Measurements from ENCODE around the gene EFNA4.

EFNA4 gene

DNA sequence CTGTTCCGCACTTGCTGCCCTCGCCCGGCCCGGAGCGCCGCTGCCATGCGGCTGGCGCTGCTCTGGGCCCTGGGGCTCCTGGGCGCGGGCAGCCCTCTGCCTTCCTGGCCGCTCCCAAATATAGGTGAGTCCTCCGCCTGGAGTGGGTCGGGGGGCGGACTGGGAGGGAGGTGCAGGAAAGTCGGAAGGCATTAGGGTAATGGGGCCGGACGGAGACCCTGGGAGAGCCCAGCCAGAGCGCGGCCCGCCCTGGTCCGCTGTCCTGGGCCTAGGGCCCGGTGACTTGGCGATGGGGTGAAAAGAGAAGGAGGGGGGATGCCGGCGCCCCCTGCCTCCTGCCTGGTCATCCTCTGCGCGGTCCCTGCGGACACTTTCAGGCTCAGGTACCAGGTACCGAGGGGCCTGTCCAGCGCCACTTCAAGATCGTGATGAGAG, 12.2 kb upstream of the EFNA4 start:
- in situ Hi-C loops (cut with MboI; ENCODE audit: low sequenced_read_pairs), result loop anchor here (25.0 kb wide), 1 partner anchor 489 kb away; the partner anchor contains the start of genes CHRNB2 and UBE2Q1

DNA sequence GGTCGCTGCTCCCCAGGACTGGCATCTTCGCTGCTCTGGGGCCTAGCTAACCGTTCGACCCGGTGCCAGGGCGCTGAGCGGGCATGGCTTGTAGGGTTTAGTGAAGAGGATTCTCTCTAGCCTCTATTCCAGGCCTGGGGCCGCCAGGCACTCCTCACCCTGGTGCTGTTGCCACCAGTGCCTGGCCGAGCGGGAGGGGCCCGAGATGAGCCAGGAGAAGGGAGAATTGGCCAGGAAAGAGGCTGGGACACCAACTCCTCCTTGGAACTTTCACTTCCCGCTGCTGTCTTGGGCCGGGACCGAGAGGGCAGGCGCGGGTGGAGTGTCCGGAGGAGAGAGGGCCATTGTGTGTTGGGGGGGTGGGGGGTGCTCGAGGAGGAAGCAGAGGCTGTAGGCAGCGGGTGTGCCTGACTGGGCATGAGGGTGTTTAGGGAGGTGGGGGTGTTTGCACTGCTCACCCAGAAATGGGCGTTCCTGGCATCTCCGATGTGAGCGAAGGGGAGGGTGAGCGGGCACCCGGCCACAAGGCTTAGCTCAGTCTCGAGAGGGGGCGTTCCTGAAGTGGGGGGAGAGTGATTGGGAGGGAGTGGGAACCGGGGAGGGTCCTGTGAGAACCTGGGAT, 11.7 kb upstream of the EFNA4 start:
- in situ Hi-C loops (cut with MboI; ENCODE audit: low sequenced_read_pairs), result loop anchor here (25.0 kb wide), 1 partner anchor 490 kb away; the partner anchor contains the start of genes CHRNB2 and UBE2Q1

DNA sequence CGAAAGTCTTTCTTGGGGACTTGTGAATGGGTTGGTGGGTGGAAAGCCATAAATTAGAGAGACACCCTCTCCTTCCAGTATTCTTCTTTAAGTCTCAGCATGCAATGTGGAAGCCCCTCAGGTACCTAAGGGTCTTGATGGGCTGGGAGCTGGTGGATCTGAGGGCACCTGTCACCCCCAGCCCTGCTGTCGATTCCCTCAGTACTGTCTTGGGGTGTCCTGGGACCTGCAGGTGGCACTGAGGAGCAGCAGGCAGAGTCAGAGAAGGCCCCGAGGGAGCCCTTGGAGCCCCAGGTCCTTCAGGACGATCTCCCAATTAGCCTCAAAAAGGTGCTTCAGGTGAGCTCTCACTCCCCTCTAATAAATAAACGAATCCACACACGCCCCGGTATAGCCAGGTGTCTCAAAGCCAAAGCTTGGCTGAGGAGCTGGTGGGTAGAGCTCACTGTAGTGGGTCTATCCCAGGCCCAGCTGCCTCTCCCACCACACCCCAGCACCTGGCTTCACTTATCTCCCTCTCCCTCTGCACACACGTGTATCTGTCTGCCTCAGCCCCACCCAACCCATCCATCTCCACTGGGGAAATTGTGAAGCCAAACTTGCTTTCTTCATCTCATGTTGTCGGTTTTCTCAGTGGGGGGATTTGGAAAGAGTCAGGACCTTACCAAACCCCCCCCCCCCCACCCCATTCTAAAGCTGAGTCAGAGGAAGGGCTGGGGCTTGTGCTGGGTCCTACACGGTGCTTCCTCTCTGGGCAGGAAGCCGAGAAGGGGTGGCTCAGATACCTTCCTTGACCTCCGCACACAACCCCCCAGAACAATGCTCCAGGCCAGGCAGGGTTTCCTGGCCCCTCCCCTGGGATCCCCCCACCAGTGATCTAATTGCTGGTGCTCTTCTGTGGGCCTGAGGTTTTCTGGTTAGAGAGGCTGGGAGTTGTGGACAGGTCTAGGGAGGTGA, 10.8 kb upstream of the EFNA4 start:
- in situ Hi-C loops (cut with MboI; ENCODE audit: low sequenced_read_pairs), result loop anchor here (25.0 kb wide), 1 partner anchor 490 kb away; the partner anchor contains the start of genes CHRNB2 and UBE2Q1

DNA sequence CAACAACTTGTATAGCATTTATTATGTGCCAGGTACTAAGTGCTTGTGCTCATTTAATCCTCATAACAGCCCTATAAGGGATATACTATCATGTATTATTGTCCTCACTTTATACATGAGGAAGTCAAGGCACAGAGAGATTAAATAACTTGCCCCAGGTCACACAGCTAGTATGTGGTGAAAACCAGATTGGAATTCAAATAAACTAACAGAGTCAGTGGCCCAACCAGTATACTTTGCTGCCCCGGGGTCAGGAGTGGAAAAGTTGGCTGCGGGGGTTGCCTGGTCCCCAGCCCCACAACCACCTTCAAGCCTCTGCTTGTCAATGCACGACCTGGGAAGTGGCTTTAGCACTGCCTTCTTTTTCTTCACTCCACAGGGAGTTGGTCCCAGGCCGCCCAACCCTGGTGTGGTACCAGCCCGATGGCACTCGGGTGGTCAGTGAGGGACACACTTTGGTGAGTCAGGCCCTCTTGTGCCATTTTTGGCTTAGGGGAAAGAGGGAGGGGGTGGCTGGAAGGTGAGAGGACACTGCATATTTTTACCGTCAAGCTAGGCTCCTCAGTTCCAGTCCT, 9.9 kb upstream of the EFNA4 start:
- in situ Hi-C loops (cut with MboI; ENCODE audit: low sequenced_read_pairs), result loop anchor here (25.0 kb wide), 1 partner anchor 491 kb away; the partner anchor contains the start of genes CHRNB2 and UBE2Q1

DNA sequence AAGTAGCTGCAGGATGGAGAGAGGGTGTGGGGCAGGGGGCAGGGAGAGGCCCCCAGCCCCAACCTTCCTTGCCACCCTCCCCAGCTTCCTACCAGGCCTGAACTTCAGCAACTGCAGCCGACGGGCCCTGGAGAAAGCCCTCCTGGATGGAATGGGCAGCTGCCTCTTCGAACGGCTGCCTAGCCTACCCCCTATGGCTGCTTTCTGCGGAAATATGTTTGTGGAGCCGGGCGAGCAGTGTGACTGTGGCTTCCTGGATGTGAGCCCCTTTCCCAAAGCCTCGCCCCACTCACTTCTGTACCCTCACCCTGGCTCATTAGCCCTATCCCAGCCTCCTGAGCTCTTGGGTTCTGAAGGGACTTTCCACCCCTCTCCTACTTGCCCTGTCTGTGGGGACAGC, 6.4 kb upstream of the EFNA4 start:
- in situ Hi-C loops (cut with MboI; ENCODE audit: low sequenced_read_pairs), result loop anchor here (25.0 kb wide), 1 partner anchor 495 kb away; the partner anchor contains the start of genes CHRNB2 and UBE2Q1

DNA sequence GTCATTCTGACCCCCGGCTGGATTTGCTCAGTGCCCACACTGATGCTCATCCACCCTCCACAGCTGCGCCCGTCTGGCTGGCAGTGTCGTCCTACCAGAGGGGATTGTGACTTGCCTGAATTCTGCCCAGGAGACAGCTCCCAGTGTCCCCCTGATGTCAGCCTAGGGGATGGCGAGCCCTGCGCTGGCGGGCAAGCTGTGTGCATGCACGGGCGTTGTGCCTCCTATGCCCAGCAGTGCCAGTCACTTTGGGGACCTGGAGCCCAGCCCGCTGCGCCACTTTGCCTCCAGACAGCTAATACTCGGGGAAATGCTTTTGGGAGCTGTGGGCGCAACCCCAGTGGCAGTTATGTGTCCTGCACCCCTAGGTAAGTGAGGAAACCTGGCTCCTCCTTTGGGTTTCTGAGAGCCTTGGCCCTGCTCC, 5.7 kb upstream of the EFNA4 start:
- in situ Hi-C loops (cut with MboI; ENCODE audit: low sequenced_read_pairs), result loop anchor here (25.0 kb wide), 1 partner anchor 495 kb away; the partner anchor contains the start of genes CHRNB2 and UBE2Q1

DNA sequence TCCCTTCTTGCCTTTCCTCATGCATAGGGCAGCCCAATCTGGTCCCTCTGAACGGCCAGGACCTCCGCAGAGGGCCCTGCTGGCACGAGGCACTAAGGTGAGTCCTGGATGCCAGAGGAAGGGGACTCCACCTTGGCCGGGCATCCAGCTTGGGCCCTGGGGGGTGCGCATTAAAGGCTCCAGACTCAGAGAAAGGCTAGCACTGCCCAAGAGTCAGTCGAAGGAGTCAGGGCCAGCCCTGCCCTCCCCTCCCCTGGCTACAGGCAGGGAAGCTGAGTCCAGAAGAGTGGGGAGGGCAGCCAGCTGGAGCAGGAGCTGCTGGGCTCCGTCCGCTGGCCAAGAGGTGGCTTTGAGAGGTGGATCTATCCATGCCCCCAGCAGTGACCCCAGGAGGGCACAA, 2.8 kb upstream of the EFNA4 start:
- in situ Hi-C loops (cut with MboI; ENCODE audit: low sequenced_read_pairs), result loop anchor here (25.0 kb wide), 1 partner anchor 498 kb away; the partner anchor contains the start of genes CHRNB2 and UBE2Q1

DNA sequence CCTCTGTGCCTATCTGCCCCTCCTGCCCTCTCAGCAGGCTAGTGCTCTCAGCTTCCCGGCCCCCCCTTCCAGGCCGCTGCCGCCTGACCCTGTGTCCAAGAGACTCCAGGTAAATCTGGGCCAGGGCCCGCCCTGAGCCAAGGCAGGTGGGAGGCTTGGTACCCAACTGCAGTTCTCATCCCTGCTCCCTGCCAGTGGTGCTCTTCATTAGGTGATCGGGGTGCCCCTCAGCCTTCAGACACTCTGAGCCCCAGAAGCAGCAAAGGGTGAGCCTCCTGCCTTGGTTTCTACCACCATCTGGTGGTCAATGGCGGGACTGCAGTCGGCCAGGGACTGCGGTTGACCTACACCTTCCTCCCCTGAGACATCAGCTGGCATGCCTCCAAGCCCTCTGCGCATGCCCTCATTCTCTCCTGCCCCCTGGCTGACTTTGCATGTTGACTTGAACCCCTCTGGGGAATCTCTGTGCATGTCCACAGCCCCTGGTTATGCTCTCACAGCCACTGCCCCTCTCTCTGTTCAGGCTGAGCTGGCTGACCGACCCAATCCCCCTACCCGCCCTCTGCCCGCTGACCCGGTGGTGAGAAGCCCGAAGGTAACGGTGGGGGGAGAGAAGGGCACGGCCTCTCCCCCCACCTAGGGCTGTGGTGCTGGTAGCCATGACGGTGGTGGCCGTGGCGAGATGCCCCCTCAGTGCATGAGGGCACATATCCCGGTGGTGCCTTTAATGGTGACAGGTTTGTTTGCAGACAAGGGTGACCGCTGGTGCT, 2.0 kb upstream of the EFNA4 start:
- in situ Hi-C loops (cut with MboI; ENCODE audit: low sequenced_read_pairs), result loop anchor here (25.0 kb wide), 1 partner anchor 499 kb away; the partner anchor contains the start of genes CHRNB2 and UBE2Q1

DNA sequence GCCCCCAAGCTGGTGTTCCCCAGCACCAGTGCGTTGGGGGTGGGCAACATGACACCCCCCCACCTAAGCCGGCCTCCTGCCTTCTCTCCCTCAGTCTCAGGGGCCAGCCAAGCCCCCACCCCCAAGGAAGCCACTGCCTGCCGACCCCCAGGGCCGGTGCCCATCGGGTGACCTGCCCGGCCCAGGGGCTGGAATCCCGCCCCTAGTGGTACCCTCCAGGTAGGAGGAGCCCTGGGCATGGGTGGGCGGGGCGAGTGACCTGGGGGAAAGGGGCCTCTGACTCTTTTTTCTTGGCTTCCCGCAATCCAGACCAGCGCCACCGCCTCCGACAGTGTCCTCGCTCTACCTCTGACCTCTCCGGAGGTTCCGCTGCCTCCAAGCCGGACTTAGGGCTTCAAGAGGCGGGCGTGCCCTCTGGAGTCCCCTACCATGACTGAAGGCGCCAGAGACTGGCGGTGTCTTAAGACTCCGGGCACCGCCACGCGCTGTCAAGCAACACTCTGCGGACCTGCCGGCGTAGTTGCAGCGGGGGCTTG, 1.3 kb upstream of the EFNA4 start:
- in situ Hi-C loops (cut with MboI; ENCODE audit: low sequenced_read_pairs), result loop anchor here (25.0 kb wide), 1 partner anchor 500 kb away; the partner anchor contains the start of genes CHRNB2 and UBE2Q1

DNA sequence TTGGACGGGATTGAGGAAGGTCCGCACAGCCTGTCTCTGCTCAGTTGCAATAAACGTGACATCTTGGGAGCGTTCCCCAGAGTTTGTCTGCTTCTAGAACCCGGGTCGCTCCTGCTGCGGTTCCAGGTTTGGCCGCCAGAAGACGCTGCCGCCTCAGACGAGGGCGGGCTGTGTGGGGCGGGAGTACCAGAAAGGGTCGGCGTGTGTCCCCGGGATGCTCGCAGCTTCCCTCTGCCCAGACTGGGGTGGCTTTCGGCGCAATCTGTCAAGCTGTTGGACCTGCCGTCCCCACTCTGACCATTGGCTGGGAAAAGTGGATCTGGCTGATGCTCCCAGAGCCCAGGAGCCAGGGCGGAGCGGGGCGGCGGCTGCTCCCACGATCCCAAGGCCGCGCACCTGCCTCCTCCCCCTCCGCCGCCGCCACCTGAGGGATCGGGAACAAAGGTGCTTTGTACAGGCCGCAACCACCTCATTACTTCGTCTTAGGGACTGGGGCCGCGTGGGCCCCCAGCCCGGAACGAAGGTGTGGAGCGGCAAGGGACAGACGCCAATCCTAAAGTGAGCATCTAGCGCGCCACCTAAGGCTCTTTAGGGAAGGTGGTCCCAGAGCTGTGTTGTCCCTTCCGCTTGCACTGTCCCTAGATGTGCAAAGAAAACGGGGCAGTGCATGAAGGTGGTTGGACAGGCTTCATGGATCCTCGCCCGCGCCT, 683 bp upstream of the EFNA4 start:
- in situ Hi-C loops (cut with MboI; ENCODE audit: low sequenced_read_pairs), result loop anchor here (25.0 kb wide), 1 partner anchor 501 kb away; the partner anchor contains the start of genes CHRNB2 and UBE2Q1

DNA sequence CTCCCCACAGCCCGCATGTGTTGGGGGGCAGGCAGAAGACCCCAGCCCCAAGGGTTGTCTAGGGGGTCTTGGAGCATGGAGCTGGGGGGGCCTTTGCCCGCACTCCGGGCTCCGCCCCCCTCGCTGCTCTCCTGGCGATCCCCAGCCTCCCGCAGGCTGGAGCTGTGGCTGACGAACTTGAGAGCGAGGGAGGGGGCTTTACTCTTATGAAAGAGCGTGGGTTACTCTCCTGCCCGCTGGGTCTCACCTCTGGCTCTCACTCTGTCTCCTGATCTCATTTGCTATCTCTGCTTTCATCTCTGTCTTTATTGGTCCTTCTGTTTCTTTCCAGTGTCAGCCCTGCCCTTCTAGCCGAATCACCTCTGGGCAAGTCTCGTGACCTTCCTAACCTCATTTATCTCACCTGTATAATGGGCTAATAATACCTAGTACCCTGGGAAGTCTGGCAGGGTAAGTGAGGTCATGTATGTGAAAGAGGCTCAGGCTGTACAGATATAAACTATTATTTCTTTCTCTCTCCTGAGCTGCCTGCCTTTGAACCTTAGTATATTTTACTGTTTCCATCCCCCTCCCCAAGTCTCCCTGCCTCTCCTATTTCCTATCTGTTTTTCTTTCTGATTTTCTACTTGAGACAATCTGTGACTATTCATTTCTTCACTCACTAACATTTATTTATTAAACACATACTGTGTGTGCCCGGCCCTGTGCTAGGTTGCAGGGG, 731 bp downstream of the EFNA4 start:
- in situ Hi-C loops (cut with MboI; ENCODE audit: low sequenced_read_pairs), result loop anchor here (25.0 kb wide), 1 partner anchor 502 kb away; the partner anchor contains the start of genes CHRNB2 and UBE2Q1

DNA sequence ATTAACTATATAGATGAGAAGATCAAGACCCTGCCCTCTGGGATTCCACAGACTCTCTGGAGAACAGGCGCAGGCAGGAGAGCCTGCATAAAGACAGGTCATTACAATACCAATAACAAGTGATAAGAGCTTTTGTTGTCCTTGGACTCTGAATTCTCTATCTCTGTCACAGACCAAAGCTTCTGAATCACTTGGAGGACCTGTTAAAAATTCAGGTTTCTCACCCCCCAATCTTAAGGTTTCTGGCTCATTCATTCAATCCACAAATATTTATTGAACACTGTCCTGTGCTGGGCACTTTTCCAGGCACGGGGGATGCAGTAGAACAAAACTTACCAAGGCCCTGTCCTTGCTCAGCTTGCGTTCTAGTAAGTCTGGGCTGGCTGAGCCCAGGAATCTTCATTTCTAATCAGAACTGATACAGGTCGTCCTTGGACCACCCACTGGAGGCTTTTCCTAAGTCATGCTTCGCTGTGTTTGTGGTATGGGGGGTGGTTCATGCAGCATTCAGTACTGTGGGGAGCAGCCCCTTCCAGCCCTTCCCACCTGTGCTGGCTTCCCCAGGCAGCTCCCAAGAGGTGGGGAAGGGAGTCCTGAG, 1.4 kb downstream of the EFNA4 start:
- in situ Hi-C loops (cut with MboI; ENCODE audit: low sequenced_read_pairs), result loop anchor here (25.0 kb wide), 1 partner anchor 503 kb away; the partner anchor contains the start of genes CHRNB2 and UBE2Q1

DNA sequence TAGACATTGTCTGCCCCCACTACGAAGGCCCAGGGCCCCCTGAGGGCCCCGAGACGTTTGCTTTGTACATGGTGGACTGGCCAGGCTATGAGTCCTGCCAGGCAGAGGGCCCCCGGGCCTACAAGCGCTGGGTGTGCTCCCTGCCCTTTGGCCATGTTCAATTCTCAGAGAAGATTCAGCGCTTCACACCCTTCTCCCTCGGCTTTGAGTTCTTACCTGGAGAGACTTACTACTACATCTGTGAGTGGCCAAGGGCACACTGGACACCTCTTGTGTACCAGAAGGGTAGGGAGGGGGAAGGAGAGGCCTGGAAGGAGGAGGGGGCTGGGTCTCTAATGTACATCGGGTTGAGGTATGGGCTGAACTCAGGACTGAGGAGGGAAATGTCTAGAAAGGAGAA, 3.2 kb downstream of the EFNA4 start:
- in situ Hi-C loops (cut with MboI; ENCODE audit: low sequenced_read_pairs), result loop anchor here (25.0 kb wide), 1 partner anchor 504 kb away; the partner anchor contains the start of genes CHRNB2 and UBE2Q1

DNA sequence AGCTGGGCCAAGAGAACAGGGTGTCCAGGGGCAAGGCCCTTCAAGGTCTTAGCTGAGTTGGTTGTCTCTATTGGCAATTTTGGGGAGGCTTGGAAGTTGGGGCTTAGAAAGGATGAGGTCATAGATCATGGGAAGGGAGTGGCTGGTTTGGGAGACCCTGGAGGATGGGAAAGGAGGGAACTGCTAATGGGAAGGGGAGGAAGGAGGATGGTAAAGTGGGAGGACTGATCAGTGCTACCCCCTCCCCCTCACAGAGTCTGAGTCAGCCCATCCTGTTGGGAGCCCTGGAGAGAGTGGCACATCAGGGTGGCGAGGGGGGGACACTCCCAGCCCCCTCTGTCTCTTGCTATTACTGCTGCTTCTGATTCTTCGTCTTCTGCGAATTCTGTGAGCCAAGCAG, 5.1 kb downstream of the EFNA4 start:
- in situ Hi-C loops (cut with MboI; ENCODE audit: low sequenced_read_pairs), result loop anchor here (25.0 kb wide), 1 partner anchor 506 kb away; the partner anchor contains the start of genes CHRNB2 and UBE2Q1

DNA sequence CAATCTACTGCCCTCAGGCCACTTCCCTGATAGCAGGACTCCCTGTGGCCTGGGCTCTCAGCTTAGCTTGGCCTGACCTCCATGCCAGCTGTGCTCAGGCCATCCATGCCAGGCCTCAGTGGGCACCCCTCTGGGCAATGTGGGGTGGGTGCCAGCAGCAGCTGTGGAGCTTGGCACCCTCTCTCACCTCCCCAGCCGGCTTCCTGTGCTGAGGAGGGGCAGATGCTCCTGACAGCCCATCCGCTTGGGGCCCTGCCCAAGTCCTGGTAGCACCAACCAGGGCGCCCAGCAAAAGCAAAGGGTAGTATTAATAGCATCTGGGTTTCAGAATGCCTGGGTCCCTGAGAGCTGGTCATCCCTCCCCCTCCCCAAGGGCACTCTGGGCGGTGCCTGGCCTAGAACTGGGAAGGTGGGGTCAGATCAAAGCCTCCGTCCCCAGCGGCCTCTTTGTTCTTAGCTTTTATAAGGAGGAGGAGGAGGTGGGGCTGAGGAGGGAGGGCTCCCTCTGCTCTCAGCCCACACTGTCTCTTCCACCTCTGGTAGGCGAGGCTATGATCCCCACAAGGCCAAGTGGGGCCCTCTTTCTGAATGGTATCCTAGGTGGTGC, 6.1 kb downstream of the EFNA4 start:
- in situ Hi-C loops (cut with MboI; ENCODE audit: low sequenced_read_pairs), result loop anchor here (25.0 kb wide), 1 partner anchor 507 kb away; the partner anchor contains the start of genes CHRNB2 and UBE2Q1

DNA sequence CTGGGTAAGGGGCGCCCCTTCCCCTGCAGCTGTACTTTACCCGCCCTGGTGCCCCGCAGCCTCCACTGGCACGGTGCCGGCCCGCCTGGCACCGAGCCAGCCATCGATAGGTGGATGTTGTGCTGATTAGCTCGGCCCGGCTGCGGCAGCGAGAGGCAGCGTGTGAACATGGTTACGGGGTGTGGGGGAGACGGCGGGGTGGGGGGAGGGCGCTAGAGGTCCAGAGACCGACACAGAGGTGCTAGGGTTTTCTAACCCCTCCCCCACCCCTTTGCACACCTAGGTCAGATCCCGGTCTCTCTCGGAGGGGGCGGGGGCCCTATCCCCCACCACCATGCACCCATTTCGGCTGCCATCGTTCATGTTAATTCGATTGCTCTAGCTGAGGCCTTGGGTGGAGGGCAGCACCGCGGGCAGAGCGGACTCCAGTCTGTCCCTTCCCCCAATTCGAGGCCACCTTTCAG, 6.7 kb downstream of the EFNA4 start:
- in situ Hi-C loops (cut with MboI; ENCODE audit: low sequenced_read_pairs), result loop anchor here (25.0 kb wide), 1 partner anchor 508 kb away; the partner anchor contains the start of genes CHRNB2 and UBE2Q1

Data from HL-60/S4 (cell line).